BLaER1 treated with 17β-estradiol and CSF1 and Interleukin-3, amounts not matched to agents 10 nM and 100 nM (cell line): ENCODE data around the gene MED29.

ENCODE experiments used
- H3K27ac ChIP-seq, 11 experiments: shearing (Covaris generic); formaldehyde crosslinking; 2 replicates each; pipeline ENCODE4 v1.8.1; 2022
- H3K27me3 ChIP-seq, 11 experiments: shearing (Covaris generic); formaldehyde crosslinking; 2 replicates each; pipeline ENCODE4 v1.8.1; 2022
- H3K36me3 ChIP-seq, 11 experiments: shearing (Covaris generic); formaldehyde crosslinking; 2 replicates each; pipeline ENCODE4 v1.8.1; 2022
- H3K4me1 ChIP-seq, 10 experiments: shearing (Covaris generic); formaldehyde crosslinking; 2 replicates each; pipeline ENCODE4 v1.8.1; 2022
- H3K4me2 ChIP-seq, 11 experiments: shearing (Covaris generic); formaldehyde crosslinking; 2 replicates each; pipeline ENCODE4 v1.8.1; 2022
- H3K4me3 ChIP-seq, 10 experiments: shearing (Covaris generic); formaldehyde crosslinking; 2 replicates each; pipeline ENCODE4 v1.8.1; 2022
- H3K9ac ChIP-seq, 11 experiments: shearing (Covaris generic); formaldehyde crosslinking; 2 replicates each; pipeline ENCODE4 v1.8.1; 2022
- H3K9me3 ChIP-seq, 11 experiments: shearing (Covaris generic); formaldehyde crosslinking; replicated peaks in 1 of 11; 2 replicates each; pipeline ENCODE4 v1.8.1; 2022
- H4K20me1 ChIP-seq, 11 experiments: shearing (Covaris generic); formaldehyde crosslinking; 2 replicates each; pipeline ENCODE4 v1.8.1; 2022
- Cebpa-rat ChIP-seq, 11 experiments: shearing (Covaris generic); IDR thresholded peaks; 2 replicates each; pipeline ENCODE4 v1.8.1; 2022

Gene MED29

DNA sequence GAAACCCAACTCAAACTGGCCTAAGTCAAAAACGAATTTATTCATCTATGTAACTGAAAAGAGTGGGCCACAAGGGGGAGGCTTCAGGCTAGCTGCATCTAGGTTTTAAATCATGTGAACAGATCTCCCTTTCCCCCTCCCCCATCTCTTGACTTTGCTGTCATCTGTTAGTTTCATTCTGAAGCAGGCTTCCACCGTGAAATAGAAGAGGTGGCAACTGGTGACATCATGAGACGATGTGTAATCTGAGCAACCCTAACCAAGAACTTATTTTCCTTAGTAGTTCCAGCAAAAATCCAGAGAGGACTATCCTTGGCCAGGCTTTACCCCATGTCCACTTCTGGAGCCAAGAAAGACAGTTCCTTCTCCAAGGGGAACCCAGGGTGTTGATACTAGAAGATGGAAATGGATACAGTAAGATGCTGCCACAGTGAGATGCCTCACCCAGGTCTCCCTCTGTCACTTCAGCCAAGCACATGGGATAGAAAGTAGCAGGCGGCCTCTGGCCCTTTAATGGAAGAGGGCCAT lies 39.6 kb upstream of the MED29 start:
- H3K27me3 ChIP-seq: no peaks in the 10 kb centered on the region
- peaks cover 8 to 41% (median 22%) of the 10 kb centered on the region in 10 experiments; a peak in 19 of 20 replicates for H3K4me1 ChIP-seq
- TF ChIP-seq Cebpa-rat (IDR thresholded peaks at IDR 0.05): no peak
- H3K4me3 ChIP-seq: no peak overlapping the region
- H3K9me3 ChIP-seq: no peaks in the 10 kb centered on the region
- H3K27ac ChIP-seq: no peak overlapping the region; a peak in 1 of 22 replicates
- peak overlapping the region in 1 of 11 experiments; percentile 43; a peak in 3 of 22 replicates for H3K9ac ChIP-seq
- peaks cover 87 to 100% (median 98%) of the 10 kb centered on the region in 11 experiments for H3K36me3 ChIP-seq
- peak overlapping the region in 3 of 11 experiments; percentile 18 to 46 (median 28); a peak in 3 of 22 replicates for H3K4me2 ChIP-seq
- H4K20me1 ChIP-seq: peaks cover 47 to 99% (median 73%) of the 10 kb centered on the region in 11 experiments; a peak in 20 of 22 replicates

- Histone ChIP-seq H3K27ac (no peak overlapping the region), H3K36me3 (peaks cover 89 to 100% (median 99%) of the 10 kb centered on the region in 11 experiments), H3K4me2 (no peak overlapping the region), H3K9ac (no peak overlapping the region; a peak in 1 of 22 replicates), H3K27me3 (no peaks in the 10 kb centered on the region), H4K20me1 (peaks cover 44 to 94% (median 73%) of the 10 kb centered on the region in 11 experiments; a peak in 20 of 22 replicates), H3K9me3 (no peaks in the 10 kb centered on the region), H3K4me1 (peaks cover 7 to 33% (median 14%) of the 10 kb centered on the region in 10 experiments; a peak in 17 of 20 replicates), H3K4me3 (no peak overlapping the region)
- TF ChIP-seq Cebpa-rat (IDR thresholded peaks at IDR 0.05): no peak
Observed at GRCh38 chr19:39352381-39353255, 38.6 kb upstream of the MED29 start.

DNA sequence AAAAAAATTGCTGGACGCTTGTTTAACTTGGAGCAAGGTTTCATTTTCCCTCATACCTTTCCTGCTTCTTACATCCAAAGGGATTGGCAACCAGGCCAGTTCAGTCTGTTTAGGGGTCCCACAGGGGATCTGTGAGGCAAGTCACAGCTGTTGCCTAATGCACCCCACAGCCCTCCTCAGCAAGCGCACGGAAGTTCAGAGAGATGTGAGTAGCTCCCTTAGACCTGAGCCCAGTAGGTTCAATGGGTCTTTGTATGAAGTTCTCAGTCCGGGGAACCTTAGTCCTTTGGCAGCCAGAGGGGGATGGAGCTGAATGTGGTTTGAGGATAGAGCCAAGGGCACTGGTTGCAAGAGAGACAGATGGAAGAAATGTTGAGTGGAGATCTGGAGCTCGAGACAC lies 35.9 kb upstream of the MED29 start:
- Histone ChIP-seq H3K9ac (peak overlapping the region in 3 of 11 experiments; percentile 11 to 21 (median 20); a peak in 1 of 22 replicates), H3K27me3 (no peaks in the 10 kb centered on the region), H3K9me3 (no peaks in the 10 kb centered on the region), H3K4me2 (no peak overlapping the region), H3K36me3 (peaks cover 92 to 100% (median 99%) of the 10 kb centered on the region in 11 experiments), H4K20me1 (peaks cover 20 to 76% (median 52%) of the 10 kb centered on the region in 11 experiments; a peak in 18 of 22 replicates), H3K4me3 (no peak overlapping the region), H3K4me1 (peaks cover 6 to 27% (median 11%) of the 10 kb centered on the region in 10 experiments; a peak in 16 of 20 replicates), H3K27ac (no peak overlapping the region; a peak in 1 of 22 replicates)
- TF ChIP-seq Cebpa-rat (IDR thresholded peaks at IDR 0.05): no peak

DNA sequence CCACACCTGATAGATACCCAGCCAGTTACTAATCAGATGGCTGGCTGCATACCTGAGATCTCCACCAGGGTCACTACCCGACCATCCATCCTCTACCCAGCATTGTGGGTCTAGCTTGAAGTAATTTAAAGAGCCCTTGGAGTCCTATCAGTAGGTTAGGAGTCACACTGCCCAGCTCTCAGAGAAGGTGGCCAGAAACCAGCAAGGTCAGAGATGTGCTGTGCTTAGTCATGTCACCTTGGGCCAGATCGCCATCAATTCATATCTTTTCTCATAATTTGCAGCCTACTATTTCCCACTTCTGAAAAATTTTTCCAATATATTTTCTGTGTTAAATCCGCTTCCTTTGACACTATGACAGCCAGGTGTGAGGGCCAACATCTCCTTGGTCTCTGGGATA lies 35.1 kb upstream of the MED29 start:
- Histone ChIP-seq H3K9ac (peak overlapping the region in 3 of 11 experiments; percentile 11 to 21 (median 15); a peak in 1 of 22 replicates), H3K4me2 (no peak overlapping the region), H4K20me1 (peaks cover 14 to 67% (median 44%) of the 10 kb centered on the region in 11 experiments; a peak in 18 of 22 replicates), H3K4me3 (no peak overlapping the region), H3K4me1 (peaks cover 3 to 23% (median 7%) of the 10 kb centered on the region in 10 experiments; a peak in 16 of 20 replicates), H3K9me3 (no peaks in the 10 kb centered on the region), H3K27me3 (no peaks in the 10 kb centered on the region), H3K27ac (no peak overlapping the region; a peak in 1 of 22 replicates), H3K36me3 (peaks cover 98 to 100% (median 99%) of the 10 kb centered on the region in 11 experiments)
- TF ChIP-seq Cebpa-rat (IDR thresholded peaks at IDR 0.05): no peak

GRCh38 chr19:39356647-39357046 lies 34.5 kb upstream of the MED29 start:
- peaks cover 0 to 18% (median 2%) of the 10 kb centered on the region in 10 experiments; a peak in 12 of 20 replicates for H3K4me1 ChIP-seq
- H3K4me2 ChIP-seq: no peak overlapping the region
- H3K36me3 ChIP-seq: peaks cover 94 to 100% (median 96%) of the 10 kb centered on the region in 11 experiments
- peaks cover 9 to 62% (median 38%) of the 10 kb centered on the region in 11 experiments; a peak in 17 of 22 replicates for H4K20me1 ChIP-seq
- H3K9ac ChIP-seq: 0 out of 22 replicates have a peak overlapping the region, but pooled peaks of 2 of the 11 experiments have one; percentile 6 to 15
- no peaks in the 10 kb centered on the region for H3K27me3 ChIP-seq
- no peak for TF ChIP-seq Cebpa-rat (IDR thresholded peaks at IDR 0.05)
- H3K4me3 ChIP-seq: no peak overlapping the region
- peak overlapping the region in 1 of 11 experiments; percentile 1; a peak in 1 of 22 replicates for H3K27ac ChIP-seq
- no peaks in the 10 kb centered on the region for H3K9me3 ChIP-seq

DNA sequence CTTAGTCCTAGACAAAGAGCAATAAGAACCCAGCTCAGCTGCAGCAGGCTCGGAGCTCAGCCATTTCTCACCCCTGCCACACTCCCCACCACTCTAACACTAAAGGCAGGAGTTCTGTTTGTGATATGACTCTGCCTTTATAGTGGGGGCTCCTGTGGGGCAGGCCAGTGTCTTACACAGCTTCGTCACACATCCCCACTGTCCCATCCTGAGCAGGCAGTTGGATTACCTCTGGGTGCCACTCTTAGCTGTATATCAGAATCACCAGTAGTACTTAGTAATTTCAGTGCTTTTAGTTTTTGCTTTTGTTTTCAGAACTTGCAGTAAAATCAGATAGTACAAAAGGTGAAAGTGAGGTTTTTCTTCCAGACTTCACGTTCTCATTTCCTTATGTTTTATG lies 32.2 kb upstream of the MED29 start:
- no peak overlapping the region for H3K4me3 ChIP-seq
- no peak overlapping the region; a peak in 1 of 22 replicates for H3K9ac ChIP-seq
- H3K27ac ChIP-seq: no peak overlapping the region
- H3K4me2 ChIP-seq: no peak overlapping the region
- TF ChIP-seq Cebpa-rat (IDR thresholded peaks at IDR 0.05): no peak
- H3K4me1 ChIP-seq: peaks cover 15 to 38% (median 24%) of the 10 kb centered on the region in 10 experiments; a peak in 19 of 20 replicates
- peaks cover 2 to 63% (median 40%) of the 10 kb centered on the region in 11 experiments; a peak in 19 of 22 replicates for H4K20me1 ChIP-seq
- peaks cover 87 to 100% (median 91%) of the 10 kb centered on the region in 11 experiments for H3K36me3 ChIP-seq
- no peaks in the 10 kb centered on the region for H3K9me3 ChIP-seq
- no peaks in the 10 kb centered on the region for H3K27me3 ChIP-seq

DNA sequence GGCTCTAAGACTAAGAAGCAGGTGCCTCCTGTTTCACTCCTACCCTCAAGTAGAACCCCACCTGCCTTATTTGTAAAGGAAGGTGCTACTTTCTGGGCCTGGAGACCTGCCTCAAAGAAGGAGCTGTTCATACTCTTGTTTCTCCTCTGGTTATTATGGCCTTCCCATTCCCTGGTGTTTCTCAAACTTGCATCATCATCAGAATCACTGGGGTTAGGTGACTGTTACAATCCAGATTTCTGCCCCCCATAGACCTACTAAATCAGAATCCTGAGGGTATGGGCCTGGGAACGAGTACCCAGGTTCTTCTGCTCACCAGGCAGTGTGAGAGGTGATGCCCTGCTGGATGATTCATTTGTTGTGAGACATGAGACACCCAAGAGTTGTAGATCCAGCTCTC lies 30.6 kb upstream of the MED29 start:
- no peak overlapping the region for H3K4me3 ChIP-seq
- TF ChIP-seq Cebpa-rat (IDR thresholded peaks at IDR 0.05): no peak
- no peak overlapping the region for H3K4me2 ChIP-seq
- no peak overlapping the region for H3K27ac ChIP-seq
- peaks cover 0 to 62% (median 38%) of the 10 kb centered on the region in 11 experiments; a peak in 19 of 22 replicates for H4K20me1 ChIP-seq
- H3K36me3 ChIP-seq: peaks cover 81 to 100% (median 90%) of the 10 kb centered on the region in 11 experiments
- peaks cover 15 to 37% (median 33%) of the 10 kb centered on the region in 10 experiments; a peak in 19 of 20 replicates for H3K4me1 ChIP-seq
- no peaks in the 10 kb centered on the region for H3K27me3 ChIP-seq
- H3K9me3 ChIP-seq: no peaks in the 10 kb centered on the region
- no peak overlapping the region for H3K9ac ChIP-seq

- peak overlapping the region in 9 of 11 experiments; percentile 36 to 73 (median 68); a peak in 18 of 22 replicates for H3K4me2 ChIP-seq
- peaks cover 0 to 52% (median 33%) of the 10 kb centered on the region in 11 experiments; a peak in 19 of 22 replicates for H4K20me1 ChIP-seq
- H3K4me1 ChIP-seq: peaks cover 15 to 43% (median 31%) of the 10 kb centered on the region in 10 experiments; a peak in 19 of 20 replicates
- no peaks in the 10 kb centered on the region for H3K27me3 ChIP-seq
- H3K9me3 ChIP-seq: no peaks in the 10 kb centered on the region
- TF ChIP-seq Cebpa-rat (IDR thresholded peaks at IDR 0.05): no peak
- peak overlapping the region in 5 of 11 experiments; percentile 39 to 70 (median 62); a peak in 9 of 22 replicates for H3K9ac ChIP-seq
- H3K4me3 ChIP-seq: no peak overlapping the region
- H3K27ac ChIP-seq: peak overlapping the region in 6 of 11 experiments; percentile 17 to 66 (median 52); a peak in 10 of 22 replicates
- peaks cover 78 to 98% (median 89%) of the 10 kb centered on the region in 11 experiments for H3K36me3 ChIP-seq
Observed at GRCh38 chr19:39362682-39363657, 28.2 kb upstream of the MED29 start.
